ENCODE measurements around the gene TENT5C. TPM values are rescaled to one million over a fixed set of nuclear protein-coding genes. Genes with fewer than 3 reads are reported as not detected.

The TENT5C gene
- total and polyA plus RNA-seq, 9 of the 15 experiments (the other 6 are each of a cell fraction or from before 2014, with no cell fraction given): 1.8 to 7.7 (median 4.0) TPM

DNA sequence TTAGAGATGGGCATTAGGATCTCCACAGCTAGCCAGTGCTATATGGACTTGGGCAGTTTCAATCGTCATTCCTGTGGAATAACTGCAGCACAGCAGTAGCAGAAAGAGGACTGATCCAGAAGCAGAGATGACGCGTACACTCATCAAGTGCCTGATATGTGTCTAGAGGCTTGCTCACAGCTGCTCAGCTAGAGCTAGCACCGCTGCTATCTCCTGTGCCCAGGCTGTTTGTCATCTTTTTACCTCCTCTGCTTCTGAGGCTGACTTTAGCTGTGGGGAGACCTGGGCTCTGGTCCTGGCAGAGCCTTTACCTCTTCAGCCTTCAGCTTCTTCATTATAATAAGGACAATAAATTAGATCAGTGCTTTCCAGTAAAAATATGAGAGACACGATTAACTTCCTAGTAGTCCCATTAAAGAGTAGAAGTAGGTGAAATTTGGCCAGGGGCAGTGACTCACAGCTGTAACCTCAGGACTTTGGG lies 5.3 kb downstream of the TENT5C start (continued):
- TF ChIP-seq STAT5B (CRISPR knock-in tag; IDR thresholded peaks at IDR 0.05) (no peak), SMARCB1 (IDR thresholded peaks at IDR 0.05; ENCODE audit: insufficient read length, low read depth) (peak; percentile 62), ZNF408 (CRISPR knock-in tag; IDR thresholded peaks at IDR 0.05; ENCODE audit: low read depth) (no peak), KAT8 (IDR thresholded peaks at IDR 0.05; ENCODE audit: low read depth) (no peak), ATF7 (IDR thresholded peaks at IDR 0.05) (peak; percentile 61; the same call in 1 of the 2 replicates), EGR1 (conservative IDR thresholded peaks at IDR 0.05) (no peak), DACH1 (IDR thresholded peaks at IDR 0.05; ENCODE audit: partially characterized antibody) (peak; percentile 66), KLF16 (IDR thresholded peaks at IDR 0.05) (peak; percentile 86; the same call in 1 of the 2 replicates), STAG1 (CRISPR knock-in tag; IDR thresholded peaks at IDR 0.05; ENCODE audit: borderline replicate concordance) (no peak), KLF6 (CRISPR knock-in tag; IDR thresholded peaks at IDR 0.05; ENCODE audit: borderline replicate concordance) (no peak), CBFA2T3 (IDR thresholded peaks at IDR 0.05) (peak; percentile 96), PHB2 (IDR thresholded peaks at IDR 0.05; ENCODE audit: low read depth) (peak; percentile 52; the same call in 1 of the 2 replicates), LARP7 (IDR thresholded peaks at IDR 0.05) (0 out of 2 replicates have a peak, but pooled peaks have one; percentile 8), HDAC3 (IDR thresholded peaks at IDR 0.05; ENCODE audit: borderline replicate concordance, partially characterized antibody) (no peak), ZNF24 (IDR thresholded peaks at IDR 0.05) (peak; percentile 58; the same call in 1 of the 2 replicates)
- TF ChIP-seq, protein P1, sequence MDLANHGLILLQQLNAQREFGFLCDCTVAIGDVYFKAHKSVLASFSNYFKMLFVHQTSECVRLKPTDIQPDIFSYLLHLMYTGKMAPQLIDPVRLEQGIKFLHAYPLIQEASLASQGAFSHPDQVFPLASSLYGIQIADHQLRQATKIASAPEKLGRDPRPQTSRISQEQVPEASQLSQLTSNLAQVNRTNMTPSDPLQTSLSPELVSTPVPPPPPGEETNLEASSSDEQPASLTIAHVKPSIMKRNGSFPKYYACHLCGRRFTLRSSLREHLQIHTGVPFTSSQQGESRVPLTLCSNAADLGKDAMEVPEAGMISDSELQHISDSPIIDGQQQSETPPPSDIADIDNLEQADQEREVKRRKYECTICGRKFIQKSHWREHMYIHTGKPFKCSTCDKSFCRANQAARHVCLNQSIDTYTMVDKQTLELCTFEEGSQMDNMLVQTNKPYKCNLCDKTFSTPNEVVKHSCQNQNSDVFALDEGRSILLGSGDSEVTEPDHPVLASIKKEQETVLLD (IDR thresholded peaks at IDR 0.05): peak; percentile 71
- TF ChIP-seq, protein P2, sequence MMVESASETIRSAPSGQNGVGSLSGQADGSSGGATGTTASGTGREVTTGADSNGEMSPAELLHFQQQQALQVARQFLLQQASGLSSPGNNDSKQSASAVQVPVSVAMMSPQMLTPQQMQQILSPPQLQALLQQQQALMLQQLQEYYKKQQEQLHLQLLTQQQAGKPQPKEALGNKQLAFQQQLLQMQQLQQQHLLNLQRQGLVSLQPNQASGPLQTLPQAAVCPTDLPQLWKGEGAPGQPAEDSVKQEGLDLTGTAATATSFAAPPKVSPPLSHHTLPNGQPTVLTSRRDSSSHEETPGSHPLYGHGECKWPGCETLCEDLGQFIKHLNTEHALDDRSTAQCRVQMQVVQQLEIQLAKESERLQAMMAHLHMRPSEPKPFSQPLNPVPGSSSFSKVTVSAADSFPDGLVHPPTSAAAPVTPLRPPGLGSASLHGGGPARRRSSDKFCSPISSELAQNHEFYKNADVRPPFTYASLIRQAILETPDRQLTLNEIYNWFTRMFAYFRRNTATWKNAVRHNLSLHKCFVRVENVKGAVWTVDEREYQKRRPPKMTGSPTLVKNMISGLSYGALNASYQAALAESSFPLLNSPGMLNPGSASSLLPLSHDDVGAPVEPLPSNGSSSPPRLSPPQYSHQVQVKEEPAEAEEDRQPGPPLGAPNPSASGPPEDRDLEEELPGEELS (CRISPR knock-in tag; IDR thresholded peaks at IDR 0.05; ENCODE audit: borderline replicate concordance): 0 out of 2 replicates have a peak, but pooled peaks have one; percentile 58
- TF ChIP-seq, protein P3, sequence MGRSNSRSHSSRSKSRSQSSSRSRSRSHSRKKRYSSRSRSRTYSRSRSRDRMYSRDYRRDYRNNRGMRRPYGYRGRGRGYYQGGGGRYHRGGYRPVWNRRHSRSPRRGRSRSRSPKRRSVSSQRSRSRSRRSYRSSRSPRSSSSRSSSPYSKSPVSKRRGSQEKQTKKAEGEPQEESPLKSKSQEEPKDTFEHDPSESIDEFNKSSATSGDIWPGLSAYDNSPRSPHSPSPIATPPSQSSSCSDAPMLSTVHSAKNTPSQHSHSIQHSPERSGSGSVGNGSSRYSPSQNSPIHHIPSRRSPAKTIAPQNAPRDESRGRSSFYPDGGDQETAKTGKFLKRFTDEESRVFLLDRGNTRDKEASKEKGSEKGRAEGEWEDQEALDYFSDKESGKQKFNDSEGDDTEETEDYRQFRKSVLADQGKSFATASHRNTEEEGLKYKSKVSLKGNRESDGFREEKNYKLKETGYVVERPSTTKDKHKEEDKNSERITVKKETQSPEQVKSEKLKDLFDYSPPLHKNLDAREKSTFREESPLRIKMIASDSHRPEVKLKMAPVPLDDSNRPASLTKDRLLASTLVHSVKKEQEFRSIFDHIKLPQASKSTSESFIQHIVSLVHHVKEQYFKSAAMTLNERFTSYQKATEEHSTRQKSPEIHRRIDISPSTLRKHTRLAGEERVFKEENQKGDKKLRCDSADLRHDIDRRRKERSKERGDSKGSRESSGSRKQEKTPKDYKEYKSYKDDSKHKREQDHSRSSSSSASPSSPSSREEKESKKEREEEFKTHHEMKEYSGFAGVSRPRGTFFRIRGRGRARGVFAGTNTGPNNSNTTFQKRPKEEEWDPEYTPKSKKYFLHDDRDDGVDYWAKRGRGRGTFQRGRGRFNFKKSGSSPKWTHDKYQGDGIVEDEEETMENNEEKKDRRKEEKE (IDR thresholded peaks at IDR 0.05; ENCODE audit: borderline replicate concordance in 1 of 2, control insufficient read depth in 1 of 2, low read depth in 2 of 2, low read length in 1 of 2): no peak

Data from K562 (cell line).